Muscle layer of duodenum (tissue), 2 donors: ENCODE data around the gene ANXA7.

Experiments used
- H3K27ac ChIP-seq: one replicate; pipeline ENCODE4 v1.7.0; 2013; ENCODE audit warnings: mild to moderate bottlenecking, low read length
- H3K27me3 ChIP-seq: one replicate; pipeline ENCODE4 v1.7.0; 2013; ENCODE audit warnings: low read depth, mild to moderate bottlenecking, control low read depth, low read length
- H3K36me3 ChIP-seq, 2 donors: one replicate each; pipeline ENCODE4 v1.7.0; 2013; ENCODE audit warnings: low read length in 2 of 2, control low read depth in 1 of 2, mild to moderate bottlenecking in 1 of 2; ENCODE audit not compliant: insufficient read depth in 2 of 2, control insufficient read depth in 1 of 2
- H3K4me1 ChIP-seq, 2 donors: one replicate each; pipeline ENCODE4 v1.7.0; 2013; ENCODE audit warnings: low read length in 2 of 2, mild to moderate bottlenecking in 2 of 2, control low read depth in 1 of 2, moderate library complexity in 1 of 2; ENCODE audit not compliant: insufficient read depth in 2 of 2, control insufficient read depth in 1 of 2
- H3K4me3 ChIP-seq, 2 donors: one replicate each; pipeline ENCODE4 v1.7.0; 2013; ENCODE audit warnings: low read length in 2 of 2, low read depth in 1 of 2, mild to moderate bottlenecking in 1 of 2
- H3K9me3 ChIP-seq, 2 donors: one replicate each; pipeline ENCODE4 v1.7.0; 2013; ENCODE audit warnings: low read length in 2 of 2, control low read depth in 1 of 2, mild to moderate bottlenecking in 1 of 2; ENCODE audit not compliant: control insufficient read depth in 1 of 2
- donor health status: healthy.

Gene ANXA7

GRCh38 chr10:73366381-73367298 lies 47.2 kb downstream of the ANXA7 start:
- Histone ChIP-seq H3K36me3 (peaks cover 13 to 22% of the 10 kb centered on the region in 2 donors), H3K27me3 (no peaks in the 10 kb centered on the region), H3K27ac (no peak overlapping the region), H3K4me1 (no peaks in the 10 kb centered on the region), H3K4me3 (no peak overlapping the region), H3K9me3 (no peaks in the 10 kb centered on the region)

- no peak overlapping the region for H3K27ac ChIP-seq
- peaks cover 12 to 13% of the 10 kb centered on the region in 2 donors for H3K36me3 ChIP-seq
- H3K4me1 ChIP-seq, result no peaks in the 10 kb centered on the region
- H3K9me3 ChIP-seq, result no peaks in the 10 kb centered on the region
- H3K4me3 ChIP-seq, result no peak overlapping the region
- no peaks in the 10 kb centered on the region for H3K27me3 ChIP-seq
Observed at GRCh38 chr10:73364964-73365363, 48.9 kb downstream of the ANXA7 start.

- peaks cover 0 to 2% of the 10 kb centered on the region in 2 donors for H3K36me3 ChIP-seq
- peaks cover 4 to 16% of the 10 kb centered on the region in 2 donors for H3K4me1 ChIP-seq
- peak overlapping the region in 1 of 2 donors; percentile 87 for H3K4me3 ChIP-seq
- no peaks in the 10 kb centered on the region for H3K27me3 ChIP-seq
- H3K9me3 ChIP-seq, result no peaks in the 10 kb centered on the region
- H3K27ac ChIP-seq, result no peak overlapping the region
Observed at GRCh38 chr10:73359492-73359891, 54.4 kb downstream of the ANXA7 start.

DNA sequence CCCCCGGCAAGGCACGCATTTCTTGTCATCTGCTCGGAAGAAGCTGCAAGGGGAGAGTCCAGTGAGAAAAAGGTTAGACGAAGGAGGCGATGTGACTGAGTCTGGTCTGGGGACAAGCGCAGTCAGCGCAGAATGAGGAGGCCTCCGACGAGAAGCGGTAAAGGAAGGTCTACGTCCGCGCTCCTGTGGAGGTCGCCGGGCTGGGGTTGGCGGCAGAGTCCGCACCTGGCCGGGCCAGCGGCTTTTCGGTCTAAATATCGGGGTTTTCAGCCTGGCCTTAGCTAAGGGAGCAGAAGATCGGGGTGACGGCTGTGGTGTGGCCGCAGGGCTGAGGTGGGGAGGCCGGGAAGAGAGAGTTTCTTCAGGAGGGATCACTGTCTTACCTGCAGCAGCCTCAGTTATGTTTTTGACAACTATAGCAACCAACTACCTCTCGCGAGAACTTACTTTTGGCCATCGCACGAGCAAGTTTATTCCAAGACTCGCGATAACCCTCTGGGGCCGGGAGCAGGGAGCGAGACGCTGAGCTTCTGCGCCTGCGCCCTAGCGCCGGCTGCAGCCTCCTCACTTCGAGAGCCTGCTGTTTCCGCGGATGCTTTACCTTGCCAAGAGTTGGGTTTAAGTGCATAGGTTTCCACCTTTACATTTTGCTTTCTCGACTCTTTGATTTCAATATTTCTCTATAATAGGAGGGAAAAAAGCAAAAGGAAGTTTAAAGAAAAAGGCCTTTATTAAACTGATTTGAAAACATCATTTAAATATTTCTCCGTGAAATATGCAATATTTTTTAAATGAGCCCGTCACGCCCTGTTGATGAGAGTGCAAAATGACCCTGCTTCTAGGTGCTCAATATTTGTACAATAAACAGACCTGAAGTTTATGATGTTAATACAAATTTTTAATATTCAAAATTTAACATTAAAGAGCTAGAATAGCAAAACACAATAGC lies 55.3 kb downstream of the ANXA7 start, which contains the start of gene CFAP70:
CFAP70 (minus strand) TSS at position 534 of the 949 bp plus-strand sequence. CDS start 4,068 bp downstream, outside the sequence.
- H3K27ac ChIP-seq, result peak within 1 kb of the TSS; percentile 69

DNA sequence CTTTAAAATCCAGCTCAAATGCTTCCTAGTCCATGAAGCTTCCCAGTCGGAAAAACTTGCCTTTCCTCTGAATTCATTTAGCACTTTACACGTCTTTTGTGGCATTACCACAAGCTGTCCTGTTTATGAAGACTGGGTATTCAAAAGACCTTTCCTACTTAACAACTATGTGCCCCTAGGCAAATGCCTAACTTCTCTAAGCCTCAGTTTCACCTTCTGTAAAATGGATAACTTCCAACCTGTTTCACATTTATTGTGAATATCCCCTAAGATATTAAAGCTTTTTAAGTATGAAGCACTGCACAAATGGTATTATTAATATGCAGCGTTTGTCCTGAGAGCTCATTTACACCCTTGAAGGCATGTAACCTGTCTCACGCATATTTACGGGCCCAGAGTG lies 56.0 kb downstream of the ANXA7 start:
- Histone ChIP-seq H3K9me3 (no peaks in the 10 kb centered on the region), H3K27me3 (no peaks in the 10 kb centered on the region), H3K27ac (peak overlapping the region; percentile 69), H3K4me3 (peak overlapping the region; percentile 86 to 87), H3K36me3 (no peaks in the 10 kb centered on the region), H3K4me1 (peaks cover 4 to 16% of the 10 kb centered on the region in 2 donors)

More for the DNA sequence above, 55.3 kb downstream of the ANXA7 start, which contains the start of gene CFAP70:
- H3K36me3 ChIP-seq, result no peaks in the 10 kb centered on the region
- H3K4me1 ChIP-seq, result peaks cover 4 to 16% of the 10 kb centered on the region in 2 donors
- H3K27me3 ChIP-seq, result no peaks in the 10 kb centered on the region
- peak within 1 kb of the TSS; percentile 86 to 87 for H3K4me3 ChIP-seq
- H3K9me3 ChIP-seq, result no peaks in the 10 kb centered on the region

GRCh38 chr10:73357166-73357565 lies 56.7 kb downstream of the ANXA7 start:
- H3K27ac ChIP-seq, result no peak overlapping the region
- H3K9me3 ChIP-seq, result no peaks in the 10 kb centered on the region
- H3K27me3 ChIP-seq, result no peaks in the 10 kb centered on the region
- H3K4me1 ChIP-seq, result peaks cover 4 to 16% of the 10 kb centered on the region in 2 donors
- no peak overlapping the region for H3K4me3 ChIP-seq
- H3K36me3 ChIP-seq, result no peaks in the 10 kb centered on the region

DNA sequence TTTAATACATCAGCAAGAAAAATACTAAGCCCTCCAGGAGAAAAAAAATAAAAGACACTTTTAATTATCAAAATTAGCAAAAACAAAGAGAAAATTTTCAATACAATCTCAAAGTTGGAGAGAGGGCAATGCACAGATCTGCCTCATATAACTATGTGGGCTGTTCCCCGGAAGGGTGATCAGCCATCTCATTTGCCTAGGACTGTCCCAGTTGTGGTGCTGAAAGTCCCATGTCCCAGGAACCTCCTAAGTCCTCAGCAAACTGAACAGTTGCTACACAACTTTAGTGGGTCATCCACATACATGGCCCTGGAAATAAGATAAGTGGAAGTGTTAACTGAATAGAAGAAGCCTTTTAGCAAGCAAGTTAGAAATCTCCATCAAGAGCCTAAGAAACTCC lies 69.6 kb downstream of the ANXA7 start:
- Histone ChIP-seq H3K9me3 (no peaks in the 10 kb centered on the region), H3K36me3 (peaks cover 0 to 11% of the 10 kb centered on the region in 2 donors), H3K27ac (no peak overlapping the region), H3K4me3 (no peak overlapping the region), H3K27me3 (no peaks in the 10 kb centered on the region), H3K4me1 (no peaks in the 10 kb centered on the region)

GRCh38 chr10:73340121-73340520 lies 73.7 kb downstream of the ANXA7 start:
- H3K27ac ChIP-seq, result no peak overlapping the region
- H3K27me3 ChIP-seq, result no peaks in the 10 kb centered on the region
- H3K4me1 ChIP-seq, result no peaks in the 10 kb centered on the region
- no peaks in the 10 kb centered on the region for H3K36me3 ChIP-seq
- H3K9me3 ChIP-seq, result no peaks in the 10 kb centered on the region
- H3K4me3 ChIP-seq, result no peak overlapping the region

GRCh38 chr10:73339436-73339835 lies 74.4 kb downstream of the ANXA7 start:
- H3K4me3 ChIP-seq, result no peak overlapping the region
- H3K27me3 ChIP-seq, result no peaks in the 10 kb centered on the region
- no peaks in the 10 kb centered on the region for H3K9me3 ChIP-seq
- no peaks in the 10 kb centered on the region for H3K4me1 ChIP-seq
- no peak overlapping the region for H3K27ac ChIP-seq
- no peaks in the 10 kb centered on the region for H3K36me3 ChIP-seq

GRCh38 chr10:73338801-73339368 lies 75.0 kb downstream of the ANXA7 start:
- H3K27ac ChIP-seq, result no peak overlapping the region
- no peaks in the 10 kb centered on the region for H3K4me1 ChIP-seq
- H3K9me3 ChIP-seq, result no peaks in the 10 kb centered on the region
- H3K4me3 ChIP-seq, result no peak overlapping the region
- H3K36me3 ChIP-seq, result peaks cover 0 to 3% of the 10 kb centered on the region in 2 donors
- no peaks in the 10 kb centered on the region for H3K27me3 ChIP-seq

- Histone ChIP-seq H3K9me3 (no peaks in the 10 kb centered on the region), H3K27me3 (no peaks in the 10 kb centered on the region), H3K4me3 (no peak overlapping the region), H3K36me3 (peaks cover 0 to 3% of the 10 kb centered on the region in 2 donors), H3K27ac (no peak overlapping the region), H3K4me1 (no peaks in the 10 kb centered on the region)
Observed at GRCh38 chr10:73333202-73333601, 80.7 kb downstream of the ANXA7 start.
